Fibroblast of mammary gland (primary cell): ENCODE data around the gene PHF12.

ENCODE experiments used
- DNase-seq: peaks from one replicate; pipeline ENCODE4 v3.0.0-alpha.2; 2010; ENCODE audit warnings: low read depth
- H3K4me3 ChIP-seq: 2 replicates; pipeline ENCODE4 v1.5.1; 2011; ENCODE audit warnings: low read depth, mild to moderate bottlenecking, low read length, moderate library complexity; ENCODE audit not compliant: control insufficient read depth
- TF ChIP-seq, protein P1 (sequence below): conservative IDR thresholded peaks from 2 replicates; pipeline ENCODE4 v1.5.1; 2011; ENCODE audit warnings: low read depth, low read length, inconsistent platforms; ENCODE audit not compliant: control insufficient read depth, insufficient read depth

The PHF12 gene

DNA sequence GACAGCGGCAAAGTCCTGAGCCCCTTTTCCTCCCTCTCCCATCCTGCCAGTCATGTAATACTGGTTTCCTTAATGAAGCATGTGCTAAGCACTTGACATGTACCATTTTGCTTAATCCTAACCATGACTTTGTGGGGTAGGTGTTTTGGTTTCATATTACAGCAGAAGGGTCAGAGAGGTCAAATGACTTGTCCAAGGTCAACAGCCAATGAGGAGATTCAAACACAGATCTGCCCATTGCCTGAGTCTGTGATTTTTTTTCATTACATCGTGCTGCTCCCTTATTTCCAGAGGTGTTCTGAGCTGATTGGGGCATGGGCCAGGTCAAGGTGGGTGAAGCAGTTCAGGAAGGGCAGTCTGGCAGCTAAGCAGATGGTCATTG, 17.6 kb upstream of the PHF12 start:
- TF ChIP-seq, protein P1, sequence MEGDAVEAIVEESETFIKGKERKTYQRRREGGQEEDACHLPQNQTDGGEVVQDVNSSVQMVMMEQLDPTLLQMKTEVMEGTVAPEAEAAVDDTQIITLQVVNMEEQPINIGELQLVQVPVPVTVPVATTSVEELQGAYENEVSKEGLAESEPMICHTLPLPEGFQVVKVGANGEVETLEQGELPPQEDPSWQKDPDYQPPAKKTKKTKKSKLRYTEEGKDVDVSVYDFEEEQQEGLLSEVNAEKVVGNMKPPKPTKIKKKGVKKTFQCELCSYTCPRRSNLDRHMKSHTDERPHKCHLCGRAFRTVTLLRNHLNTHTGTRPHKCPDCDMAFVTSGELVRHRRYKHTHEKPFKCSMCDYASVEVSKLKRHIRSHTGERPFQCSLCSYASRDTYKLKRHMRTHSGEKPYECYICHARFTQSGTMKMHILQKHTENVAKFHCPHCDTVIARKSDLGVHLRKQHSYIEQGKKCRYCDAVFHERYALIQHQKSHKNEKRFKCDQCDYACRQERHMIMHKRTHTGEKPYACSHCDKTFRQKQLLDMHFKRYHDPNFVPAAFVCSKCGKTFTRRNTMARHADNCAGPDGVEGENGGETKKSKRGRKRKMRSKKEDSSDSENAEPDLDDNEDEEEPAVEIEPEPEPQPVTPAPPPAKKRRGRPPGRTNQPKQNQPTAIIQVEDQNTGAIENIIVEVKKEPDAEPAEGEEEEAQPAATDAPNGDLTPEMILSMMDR, result no peak
- no peak overlapping the region for H3K4me3 ChIP-seq
- peak; percentile 27 for DNase-seq

GRCh38 chr17:28968231-28968913, 17.1 kb upstream of the PHF12 start:
- TF ChIP-seq, protein P1, result no peak
- DNase-seq, result no peak
- no peak overlapping the region for H3K4me3 ChIP-seq

DNA sequence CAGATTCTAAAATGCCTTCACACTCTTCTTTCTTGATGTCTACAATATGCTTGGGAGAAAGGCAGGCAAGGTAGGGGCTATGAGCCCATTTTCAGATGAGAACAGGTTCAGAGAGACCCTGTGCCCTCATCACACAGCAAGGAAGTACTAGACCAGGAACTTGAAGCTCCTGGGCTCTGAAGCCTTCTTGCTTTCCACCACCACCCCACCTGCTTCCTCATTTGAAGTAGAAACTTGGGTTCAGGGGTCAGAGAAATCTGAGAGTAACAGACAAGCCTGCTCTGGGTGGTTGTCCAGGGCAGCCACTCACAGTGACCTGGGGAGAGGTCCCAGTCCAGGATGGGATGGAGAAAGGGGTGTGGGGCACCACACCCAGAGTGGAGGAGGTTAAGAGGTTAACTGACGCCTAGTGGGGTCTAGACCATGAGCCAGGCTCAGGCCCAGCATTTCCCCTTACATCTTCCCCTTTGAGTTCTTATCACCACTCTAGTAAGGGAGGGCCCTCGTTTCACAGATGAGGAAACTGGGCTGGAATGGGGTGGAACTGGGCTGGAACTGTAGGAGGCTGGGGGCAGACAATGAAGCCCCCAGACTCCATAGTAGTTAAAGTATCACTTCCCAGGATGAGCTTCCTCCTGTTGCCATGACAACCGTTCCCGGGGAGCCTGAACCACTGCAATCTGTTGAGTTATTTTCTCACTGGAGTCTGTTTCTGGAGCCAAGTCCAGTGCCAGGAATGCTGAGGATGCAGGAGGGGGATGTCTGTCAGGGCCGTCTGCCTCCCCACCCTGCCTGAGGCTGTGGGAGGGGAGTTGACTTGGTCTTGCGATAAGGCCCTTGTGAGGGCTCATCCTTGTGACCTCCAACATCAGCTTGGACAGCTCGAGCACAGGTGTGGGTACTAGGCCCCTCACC, 16.2 kb upstream of the PHF12 start:
- DNase-seq, result no peak
- no peak overlapping the region for H3K4me3 ChIP-seq
- TF ChIP-seq, protein P1, result no peak

DNA sequence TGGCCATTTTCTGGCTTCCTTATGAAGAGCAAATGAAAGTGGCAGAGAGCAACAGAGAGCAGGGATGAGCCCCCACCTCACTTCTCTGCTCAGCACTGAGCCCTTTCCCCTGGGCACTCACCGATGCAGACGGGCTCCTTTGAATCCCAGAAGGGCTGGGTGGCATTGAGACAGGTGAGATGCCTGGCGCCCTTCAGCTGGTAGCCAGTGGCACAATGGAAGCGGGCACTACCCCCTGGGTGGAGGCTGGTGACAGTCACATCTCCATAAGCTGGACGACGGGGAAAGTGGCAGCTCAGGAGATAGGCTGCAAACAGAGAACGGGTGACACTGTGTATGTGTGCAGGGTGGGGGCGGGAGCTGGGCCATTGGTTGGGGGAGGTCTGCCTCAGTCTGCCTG, 12.5 kb upstream of the PHF12 start:
- DNase-seq, result no peak

GRCh38 chr17:28963055-28963611, 11.8 kb upstream of the PHF12 start:
- DNase-seq, result no peak
- no peak overlapping the region for H3K4me3 ChIP-seq
- TF ChIP-seq, protein P1, result no peak

More for the DNA sequence above, 12.5 kb upstream of the PHF12 start:
- no peak overlapping the region for H3K4me3 ChIP-seq
- TF ChIP-seq, protein P1, result no peak

DNA sequence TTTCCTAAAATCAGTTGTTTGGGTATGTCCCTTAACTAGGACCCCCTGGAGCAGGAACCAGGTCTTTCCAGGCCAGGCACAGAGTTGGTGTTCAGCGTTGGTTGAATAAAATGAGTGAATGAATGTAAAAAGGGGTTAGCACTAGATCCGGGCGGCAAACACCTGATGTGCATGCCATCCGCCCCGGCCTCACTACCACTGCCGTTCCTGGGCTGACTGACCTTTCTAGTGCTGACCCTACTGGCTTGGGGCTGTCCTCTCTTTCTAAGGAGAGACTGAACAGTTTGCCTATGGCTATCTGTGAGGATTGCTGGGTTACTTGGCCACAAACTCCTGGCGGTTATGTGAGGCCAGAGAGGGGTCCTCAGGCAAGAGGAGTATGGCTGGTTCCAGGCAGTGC, 10.1 kb upstream of the PHF12 start:
- no peak for DNase-seq

More for the DNA sequence above, 10.1 kb upstream of the PHF12 start:
- TF ChIP-seq, protein P1, result no peak
- no peak overlapping the region for H3K4me3 ChIP-seq
